DMS 273 (cell line): ENCODE data around the gene RAPGEF1.

Source experiments
- DNase-seq: peaks from one replicate; lab custom pipeline; 2025; ENCODE audit not compliant: unreplicated experiment; lab: John Stamatoyannopoulos, UW

RAPGEF1 gene

DNA sequence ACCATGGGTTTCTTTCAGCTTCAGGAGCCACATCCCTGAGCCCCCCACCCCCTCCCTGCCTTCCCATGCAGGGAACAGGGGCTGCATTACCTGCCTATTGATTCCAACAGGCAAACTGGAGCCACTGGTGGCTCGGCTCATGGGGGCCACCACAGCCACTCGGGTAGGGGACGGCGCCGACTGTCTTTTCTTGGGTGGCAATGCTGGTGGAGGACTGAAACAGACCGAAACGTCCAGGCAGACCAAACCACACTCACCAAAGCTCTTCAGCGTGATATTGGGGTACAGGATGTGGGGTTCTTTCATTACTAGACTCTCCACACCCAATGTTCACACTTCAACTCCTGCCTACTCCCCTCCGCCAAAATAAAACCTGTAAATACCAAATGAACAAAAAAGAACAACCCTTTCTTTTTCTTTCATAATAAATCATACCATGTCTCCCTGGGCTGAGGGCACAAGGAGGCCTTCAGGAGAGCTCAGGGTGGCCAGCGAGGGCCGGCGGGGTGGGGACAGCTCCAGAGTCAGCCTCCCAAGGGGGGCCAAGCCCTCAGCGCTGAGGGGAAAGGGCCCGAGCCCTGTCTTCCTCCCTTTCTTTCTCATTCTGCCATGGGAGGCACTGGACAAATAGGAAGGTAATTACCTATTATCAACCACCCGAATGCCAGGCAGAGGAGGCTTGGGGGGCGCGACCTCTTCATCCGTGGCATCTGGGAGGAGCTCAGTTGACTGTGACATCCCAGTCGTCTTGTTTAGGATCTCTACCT lies 111.2 kb downstream of the RAPGEF1 start:
- DNase-seq, result no peak

DNA sequence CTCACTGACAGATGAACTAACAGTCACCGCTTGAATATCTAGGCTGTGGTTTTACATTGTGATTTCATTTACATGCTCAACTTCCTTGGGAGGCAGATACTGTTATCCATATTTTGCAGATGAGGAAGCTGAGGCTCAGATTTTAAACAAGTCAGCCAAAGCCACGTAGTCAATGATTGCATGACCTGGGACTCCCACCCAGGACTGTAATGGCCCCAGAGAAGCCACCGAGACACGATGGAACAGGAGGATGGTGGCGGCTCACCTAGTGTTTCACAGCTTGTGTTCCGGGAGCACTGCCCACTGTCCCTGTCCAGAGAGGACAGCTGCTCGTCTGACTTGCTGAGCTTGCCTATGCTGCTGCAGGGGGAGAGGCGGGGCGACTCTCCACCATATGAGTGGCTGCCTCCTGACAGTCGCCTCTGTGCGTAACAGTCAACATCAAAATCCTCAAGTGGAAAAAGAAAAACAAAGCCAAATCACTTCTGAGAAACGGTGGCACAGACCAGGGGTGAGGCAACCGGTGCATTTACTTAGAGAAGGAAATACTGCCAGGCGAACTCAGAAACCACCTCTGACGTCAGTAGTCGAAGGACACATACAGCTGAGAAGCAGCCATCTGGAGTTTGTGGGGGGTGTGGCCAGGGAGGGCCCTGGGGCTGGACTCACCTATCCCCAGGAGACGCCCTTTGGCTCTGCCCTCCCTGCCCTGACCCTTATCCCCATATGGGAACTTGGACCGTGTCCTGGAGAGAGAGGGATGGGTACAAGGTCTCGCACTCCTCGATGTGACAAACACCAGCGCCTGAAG lies 112.0 kb downstream of the RAPGEF1 start:
- peak; percentile 64 for DNase-seq

DNA sequence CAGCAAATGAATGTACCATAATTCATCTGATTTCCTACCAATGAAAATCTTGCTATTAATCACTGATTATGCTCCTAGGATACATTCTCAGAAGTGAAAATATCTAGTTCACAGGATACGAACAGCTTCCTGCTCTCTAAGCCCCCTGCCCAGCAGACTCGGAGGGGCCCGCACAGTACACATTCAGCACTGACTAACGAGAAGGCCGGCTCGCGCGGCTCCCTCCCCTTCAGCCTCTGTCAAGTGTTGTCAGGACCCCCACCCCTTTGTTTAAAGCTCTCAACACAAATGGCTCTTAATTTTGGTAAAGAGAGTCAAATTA lies 112.6 kb downstream of the RAPGEF1 start:
- no peak for DNase-seq

DNA sequence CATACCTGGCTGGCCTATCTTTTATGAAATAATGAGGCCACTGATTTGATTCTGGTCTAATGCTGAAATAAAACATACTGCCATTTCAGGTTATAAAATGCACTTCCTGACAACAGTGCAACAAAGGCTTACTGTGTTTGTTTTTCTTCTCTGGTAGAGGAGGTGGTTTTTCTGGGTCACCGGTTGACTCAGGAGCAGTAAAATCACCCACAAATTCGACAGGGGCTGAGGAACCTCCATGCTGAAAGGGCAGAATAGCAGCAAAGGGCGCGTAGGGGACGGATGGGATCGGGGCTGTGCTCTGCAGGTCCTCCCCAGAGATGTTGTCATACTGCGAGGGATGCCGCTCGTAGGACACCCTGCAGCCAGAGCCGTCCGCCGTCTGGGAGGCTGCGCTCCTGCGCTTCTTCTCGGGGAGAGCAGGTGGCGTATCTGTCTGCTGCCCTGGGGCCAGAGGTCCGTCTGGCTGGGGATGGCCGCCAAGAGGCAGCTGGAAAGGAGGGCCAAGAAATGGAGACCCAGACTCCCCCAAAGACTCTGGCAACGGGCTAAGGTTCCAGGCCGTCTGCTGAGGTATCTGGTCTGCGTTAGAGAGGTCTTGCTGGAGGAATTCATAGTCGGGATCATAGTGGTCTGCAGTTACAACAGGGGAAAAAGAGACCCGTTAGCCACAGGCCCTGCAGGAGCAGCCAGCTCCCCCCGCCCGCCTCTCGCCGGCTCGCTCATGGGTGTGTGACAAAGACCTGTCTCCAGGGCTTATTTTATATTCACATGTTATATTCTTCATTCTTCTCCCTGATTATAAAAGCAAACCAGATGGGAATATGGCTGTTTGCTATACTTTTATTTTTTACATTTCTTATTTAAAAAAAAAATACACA lies 113.8 kb downstream of the RAPGEF1 start:
- DNase-seq, result no peak

DNA sequence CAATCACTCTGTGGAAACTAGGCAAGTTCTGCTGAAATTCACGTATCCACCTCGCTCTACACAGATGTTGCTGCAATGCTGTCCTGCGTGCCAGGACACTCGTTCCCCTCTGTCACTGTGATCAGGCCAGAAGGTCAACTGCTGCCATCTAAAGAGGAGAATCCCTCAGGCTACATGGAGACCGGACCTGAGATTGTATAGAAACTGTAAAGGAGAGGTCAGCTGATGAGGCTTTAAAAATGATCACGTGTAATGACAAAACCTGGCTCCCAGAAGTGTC lies 114.4 kb downstream of the RAPGEF1 start:
- DNase-seq, result no peak

DNA sequence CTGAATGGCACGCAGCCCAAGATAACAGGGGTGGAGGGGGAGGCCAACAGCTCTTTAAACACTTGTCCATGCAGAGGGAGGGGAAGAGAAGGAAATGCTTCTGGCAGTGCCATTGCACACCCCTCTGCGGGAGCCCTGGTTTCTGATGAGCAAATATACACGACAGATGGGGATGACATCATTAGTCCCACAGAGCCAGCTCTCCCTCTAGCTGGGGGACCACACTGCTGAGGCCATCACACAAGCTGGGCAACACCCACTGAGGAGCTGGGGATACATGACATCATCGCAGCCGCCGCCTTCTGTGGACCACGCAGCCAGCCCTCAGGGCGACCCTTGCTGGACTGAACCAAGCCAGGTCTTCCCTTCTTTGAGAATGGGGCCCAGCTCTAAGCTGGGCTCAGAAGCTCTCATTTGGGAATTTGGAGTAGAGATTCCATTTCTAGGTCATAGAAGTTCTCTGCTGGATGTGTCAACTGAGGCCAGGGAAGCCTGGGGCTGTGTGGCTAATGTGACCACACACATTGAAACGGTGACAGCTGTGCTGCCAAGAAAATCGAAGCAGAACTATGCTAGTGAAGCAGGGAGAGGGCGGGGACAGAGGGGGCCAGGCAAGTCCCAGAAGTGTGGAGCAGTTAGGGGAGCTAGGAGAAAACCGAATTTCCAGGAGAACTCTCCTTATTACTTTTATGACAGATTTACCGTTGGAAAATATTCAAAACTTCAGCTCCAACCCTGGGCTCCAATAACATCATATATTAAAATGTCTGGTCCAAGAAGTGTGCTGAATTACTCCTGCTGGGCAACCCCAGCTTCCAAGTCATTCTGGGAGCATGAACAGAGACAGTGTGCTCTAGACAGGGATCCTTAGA lies 115.0 kb downstream of the RAPGEF1 start:
- peak; percentile 89 for DNase-seq

DNA sequence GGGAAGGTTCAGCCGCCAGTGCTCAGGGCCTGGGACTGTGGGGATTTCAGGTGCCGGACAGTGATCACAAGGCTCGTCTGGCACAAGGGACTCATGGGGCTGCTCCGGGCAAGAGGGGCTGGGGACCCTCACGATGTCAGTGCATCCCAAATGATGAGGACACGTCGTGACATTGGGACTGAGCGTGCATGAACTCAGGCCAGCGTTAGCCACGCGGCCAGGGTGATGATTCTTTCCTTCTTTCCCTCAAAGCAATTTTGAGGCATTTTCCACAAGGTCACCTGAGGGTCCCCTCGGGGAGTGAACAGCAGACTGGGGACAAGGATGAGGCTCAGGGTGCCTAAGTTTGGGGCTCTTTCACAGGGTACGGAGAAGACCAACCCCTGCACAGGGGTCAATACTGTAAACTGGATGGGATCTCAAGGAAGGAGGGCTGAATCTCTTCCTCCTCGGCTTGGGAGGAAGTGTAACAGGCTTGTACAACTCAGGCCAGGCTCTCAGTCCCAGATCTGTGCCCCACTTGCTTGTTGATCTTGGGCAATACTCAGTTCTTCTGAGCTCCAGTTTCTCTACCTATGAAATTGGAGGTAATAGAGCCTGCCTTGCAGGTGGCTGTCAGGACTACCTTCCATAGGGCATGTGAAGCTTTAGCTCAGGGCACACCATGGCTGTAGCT lies 116.1 kb downstream of the RAPGEF1 start:
- no peak for DNase-seq

DNA sequence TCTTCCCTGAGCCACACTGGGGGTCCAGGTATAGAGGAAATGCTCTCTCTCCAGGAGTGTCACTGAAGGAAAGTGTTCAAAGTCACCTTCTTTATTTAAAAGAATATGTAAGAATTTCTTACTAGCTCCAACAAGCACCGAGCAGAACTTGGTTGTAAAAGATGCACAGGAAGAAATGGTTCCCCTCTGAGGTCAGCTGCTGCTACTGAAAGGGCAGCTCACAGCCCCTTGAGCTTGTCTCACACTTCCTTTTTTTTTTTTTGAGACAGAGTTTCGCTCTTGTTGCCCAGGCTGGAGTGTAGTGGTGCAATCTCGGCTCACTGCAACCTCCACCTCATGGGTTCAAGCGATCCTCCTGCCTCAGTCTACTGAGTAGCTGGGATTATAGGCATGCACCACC lies 117.4 kb downstream of the RAPGEF1 start:
- DNase-seq, result no peak

DNA sequence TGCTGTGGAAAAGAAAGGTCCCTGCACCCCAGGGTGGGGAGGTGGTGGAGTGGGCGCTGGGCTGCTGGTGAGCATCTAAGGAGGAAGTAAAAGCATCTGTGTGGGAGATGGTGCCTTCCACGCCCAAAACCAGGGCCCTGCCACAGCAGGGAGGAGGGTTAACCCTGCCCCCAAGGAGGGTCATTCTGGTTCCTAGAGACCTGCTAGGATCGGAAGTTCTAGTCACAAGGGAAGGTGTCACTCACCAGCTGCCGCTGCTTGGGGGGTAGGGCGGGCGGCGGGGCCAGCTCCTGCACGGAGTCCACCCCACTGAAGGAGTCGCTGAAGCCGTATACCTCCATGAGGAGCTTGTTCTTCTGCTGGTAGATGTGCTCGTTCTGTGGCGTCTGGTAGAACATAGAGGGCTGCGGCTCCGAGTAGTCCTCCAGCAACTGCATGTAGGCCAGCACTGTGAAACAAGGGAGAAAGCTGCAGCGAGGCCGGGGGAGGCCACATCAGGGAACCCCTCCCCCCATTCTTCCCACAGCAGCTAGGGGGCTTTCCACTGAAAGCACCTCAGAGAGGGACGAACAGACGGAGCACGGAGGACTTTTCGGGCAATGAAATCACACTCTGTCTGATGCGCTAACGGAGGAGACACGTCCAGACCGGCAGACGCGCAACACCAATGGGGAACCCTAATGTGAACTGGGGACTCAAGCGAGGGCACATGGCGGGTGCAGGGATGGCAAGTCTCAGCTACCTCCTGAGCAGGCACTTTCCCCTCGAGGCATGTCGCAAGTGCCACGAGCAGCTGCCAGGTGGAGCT lies 118.1 kb downstream of the RAPGEF1 start:
- no peak for DNase-seq

DNA sequence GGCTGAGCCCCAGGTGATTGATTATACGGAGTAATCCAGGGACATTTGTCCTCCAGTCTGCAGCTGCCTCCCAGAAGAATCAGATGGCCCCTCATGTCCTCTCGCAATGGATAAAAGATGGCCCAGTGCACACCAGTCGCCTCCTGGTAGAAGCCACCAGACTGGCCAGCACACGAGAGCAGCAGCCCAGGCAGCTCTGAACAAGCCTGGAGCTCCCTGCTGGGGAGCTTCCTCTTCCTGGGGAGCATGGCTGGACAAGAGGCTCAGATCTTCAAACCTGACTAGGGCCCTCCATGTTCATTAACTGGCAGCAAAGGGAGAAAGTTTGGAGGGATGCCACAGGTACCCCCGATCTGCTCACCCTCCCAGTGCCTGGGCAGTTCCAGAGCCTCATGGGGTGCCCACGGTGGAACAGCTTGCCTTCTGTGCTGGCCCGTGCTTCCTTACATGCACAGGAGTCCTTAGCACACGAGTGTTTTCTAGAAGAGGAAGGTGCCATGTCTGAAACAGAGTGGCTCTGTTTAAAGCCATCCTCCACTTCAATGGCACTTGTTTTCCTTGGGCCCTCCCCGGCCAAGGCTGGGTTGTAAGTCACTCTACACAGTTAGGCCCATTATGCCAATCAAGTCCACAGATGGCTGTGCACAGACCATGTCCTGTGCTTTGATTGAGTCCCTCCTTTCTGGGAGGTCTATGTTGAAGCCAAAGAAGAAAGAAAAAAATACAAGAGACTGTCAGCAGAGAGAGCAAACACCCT lies 118.9 kb downstream of the RAPGEF1 start:
- no peak for DNase-seq

DNA sequence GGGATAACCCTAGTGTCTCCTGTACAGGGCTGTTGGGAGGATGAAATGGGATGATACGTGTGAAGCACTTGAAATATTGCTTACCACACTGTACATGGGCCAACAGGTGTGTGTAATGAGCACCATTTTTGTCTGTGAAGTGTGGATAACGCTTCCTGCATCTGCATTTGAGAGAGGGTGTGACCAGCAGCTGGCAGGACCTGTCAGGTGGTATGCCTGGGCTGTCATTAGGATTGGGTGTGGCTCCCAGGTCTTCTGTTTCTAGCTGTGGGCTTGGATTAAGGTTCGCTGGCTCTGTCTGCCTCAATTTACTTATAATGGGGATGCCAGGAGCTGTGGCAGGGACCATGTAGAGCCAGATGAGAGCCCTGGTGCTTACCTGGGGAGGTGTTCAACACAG lies 120.2 kb downstream of the RAPGEF1 start:
- no peak for DNase-seq

DNA sequence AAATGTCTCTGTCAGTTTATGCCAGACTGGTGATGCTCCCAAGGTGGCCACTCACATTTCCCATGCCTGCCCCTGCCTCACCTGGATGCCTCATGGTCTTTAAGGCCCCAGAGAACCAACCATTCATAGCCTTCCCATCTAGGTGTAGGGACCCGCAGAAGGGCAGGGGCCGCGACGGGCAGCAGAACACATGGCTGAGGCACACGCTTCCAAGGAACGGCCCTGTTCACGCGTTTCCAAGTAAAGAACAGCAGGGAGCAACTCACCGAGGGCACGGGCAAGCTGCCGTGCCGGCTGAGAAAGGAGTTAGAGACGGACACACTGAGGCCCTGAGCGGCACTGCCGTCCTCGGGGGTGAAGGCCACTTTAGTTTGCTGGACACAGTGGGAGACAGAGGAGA lies 121.1 kb downstream of the RAPGEF1 start:
- no peak for DNase-seq

DNA sequence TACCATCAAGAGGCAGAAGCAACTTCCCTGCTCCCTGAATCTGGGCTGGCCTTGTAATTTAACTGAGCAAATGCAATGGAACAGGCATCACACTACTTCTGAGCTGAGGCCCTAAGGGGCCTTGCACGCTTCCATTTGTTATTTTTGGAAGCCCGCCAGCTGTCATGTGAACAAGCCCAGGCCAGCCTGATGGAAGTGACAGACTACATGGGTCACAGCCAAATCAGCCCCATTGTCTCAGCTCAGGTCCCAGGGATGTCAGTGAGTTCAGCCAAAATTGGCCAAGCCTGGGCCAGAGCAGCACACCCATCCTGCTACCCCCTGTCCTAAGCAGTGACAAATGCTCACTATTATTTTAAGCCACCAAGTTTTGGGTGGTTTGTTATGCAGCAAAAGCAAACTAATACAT lies 121.8 kb downstream of the RAPGEF1 start:
- peak; percentile 65 for DNase-seq

DNA sequence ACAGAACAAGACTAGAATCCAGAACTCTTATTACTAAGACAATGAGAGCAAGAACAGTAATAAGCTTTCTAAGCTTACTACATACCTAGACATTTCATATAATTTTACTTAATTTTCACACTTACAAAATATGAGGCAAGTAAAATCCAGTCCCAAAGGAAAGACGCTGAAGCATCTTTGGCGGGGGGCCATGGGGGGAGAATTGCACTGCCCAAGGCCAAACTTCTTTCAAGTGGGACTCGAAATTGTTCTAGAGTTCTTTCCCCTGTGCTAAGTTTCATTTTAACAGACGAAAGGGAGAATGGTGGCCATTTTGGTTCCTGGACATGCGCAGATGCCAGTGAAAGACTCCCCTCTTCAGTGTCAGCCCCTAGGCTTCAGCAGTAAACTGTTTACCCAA lies 122.3 kb downstream of the RAPGEF1 start:
- no peak for DNase-seq

DNA sequence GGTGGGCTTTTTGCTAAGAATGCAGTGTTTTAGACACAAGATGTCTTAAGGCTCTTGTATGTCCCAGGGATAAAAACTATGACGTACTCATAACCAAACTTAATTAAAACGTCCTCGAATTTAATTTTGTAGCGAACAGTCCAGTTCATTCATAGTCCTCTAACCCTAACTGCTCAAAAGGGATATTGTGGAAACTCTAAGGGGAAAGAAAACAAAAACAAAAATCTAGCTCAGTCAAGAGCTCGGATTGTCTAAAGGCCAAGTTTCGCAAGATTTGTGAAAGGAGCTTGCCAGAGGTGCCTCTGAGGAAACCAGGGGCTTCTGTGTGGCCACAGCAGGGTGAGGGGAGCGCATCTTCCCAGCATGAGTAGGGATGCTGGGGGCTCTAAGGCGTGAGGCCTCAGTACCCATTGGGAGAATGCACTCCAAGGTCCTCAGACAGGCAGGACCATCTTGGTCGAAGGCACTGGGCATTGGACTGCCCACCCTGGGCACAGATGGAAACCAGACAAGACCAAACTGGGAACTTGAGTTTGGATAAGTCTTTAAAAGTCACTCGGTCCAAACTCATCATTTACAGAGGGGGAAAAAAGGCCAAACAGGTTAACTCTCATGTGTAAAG lies 122.8 kb downstream of the RAPGEF1 start:
- DNase-seq, result no peak

DNA sequence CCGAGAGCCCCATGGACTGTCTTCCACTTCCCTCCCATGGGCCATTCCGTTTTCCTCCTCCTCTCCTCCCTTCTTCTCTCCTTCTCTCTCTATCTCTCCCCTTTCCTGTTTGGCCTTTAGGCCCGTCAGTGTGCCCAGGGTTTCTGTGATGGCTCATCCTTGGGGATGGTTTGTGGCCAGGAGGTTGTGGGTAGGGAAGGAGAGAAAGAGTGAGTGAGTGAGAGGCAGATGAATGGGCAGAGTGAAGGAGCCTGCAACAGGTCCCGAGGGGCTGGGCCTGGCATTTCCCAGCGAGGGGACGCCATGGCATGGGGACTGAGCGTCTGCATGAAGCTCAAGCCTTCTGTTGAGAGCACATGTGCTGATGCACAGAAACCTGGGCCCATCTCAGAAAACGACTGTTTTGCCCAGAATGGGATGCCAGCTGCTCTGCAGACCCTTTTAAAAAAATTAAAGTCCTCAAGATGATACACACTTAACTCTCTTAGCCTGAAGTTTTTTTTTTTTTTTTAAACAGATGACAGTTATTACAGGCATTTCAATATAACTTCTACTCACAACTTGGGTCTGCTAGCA lies 125.4 kb downstream of the RAPGEF1 start:
- DNase-seq, result no peak

DNA sequence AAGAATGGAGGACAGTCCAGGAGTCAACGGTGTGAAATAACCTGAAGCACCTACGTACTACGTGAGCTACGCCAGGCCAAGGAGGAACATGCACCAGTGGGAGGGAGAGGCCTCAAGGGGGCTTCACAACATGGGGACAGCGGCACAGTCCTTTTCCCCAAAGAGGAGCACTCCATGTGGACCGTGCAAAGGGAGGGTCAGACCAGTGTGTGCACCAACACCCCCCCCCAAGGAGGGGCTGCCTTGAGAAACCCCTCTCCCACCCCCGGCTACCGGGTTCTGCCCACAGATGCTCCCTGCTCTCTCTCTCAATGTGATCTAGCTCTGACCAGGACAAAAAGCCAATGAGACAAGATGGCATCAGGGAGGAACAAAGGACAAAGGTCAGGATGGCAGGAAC lies 126.0 kb downstream of the RAPGEF1 start:
- DNase-seq, result no peak

DNA sequence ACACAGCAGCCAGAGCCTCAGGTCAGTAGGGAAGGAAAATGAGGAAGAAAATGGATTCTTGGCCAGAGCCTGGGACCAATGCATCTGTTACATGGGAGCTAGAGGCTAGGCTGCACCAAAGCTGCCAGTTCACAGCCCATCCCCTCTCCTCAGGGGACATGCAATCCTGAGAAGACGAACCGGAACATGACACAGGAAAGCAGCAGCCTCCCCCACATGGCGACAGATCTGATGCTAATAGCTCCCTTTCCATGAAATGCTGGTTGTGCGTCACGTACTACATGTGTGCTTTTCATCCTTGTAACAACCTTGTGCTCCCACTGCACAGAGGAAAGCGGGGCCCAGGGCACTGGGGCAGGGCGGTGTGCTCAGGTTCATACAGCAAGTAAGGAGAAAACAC lies 127.0 kb downstream of the RAPGEF1 start:
- no peak for DNase-seq
